ENCODE data around the gene RELA. TPM values are rescaled to one million over a fixed set of nuclear protein-coding genes. Genes with fewer than 3 reads are reported as not detected.
A peak's percentile ranks its signal among the peaks of the same experiment; 100 is the strongest.

Gene RELA
- total and polyA plus RNA-seq, 2 of the 13 experiments (the other 11 are each of a cell fraction or from before 2014, with no cell fraction given) = 21.4 to 40.5 TPM

DNA sequence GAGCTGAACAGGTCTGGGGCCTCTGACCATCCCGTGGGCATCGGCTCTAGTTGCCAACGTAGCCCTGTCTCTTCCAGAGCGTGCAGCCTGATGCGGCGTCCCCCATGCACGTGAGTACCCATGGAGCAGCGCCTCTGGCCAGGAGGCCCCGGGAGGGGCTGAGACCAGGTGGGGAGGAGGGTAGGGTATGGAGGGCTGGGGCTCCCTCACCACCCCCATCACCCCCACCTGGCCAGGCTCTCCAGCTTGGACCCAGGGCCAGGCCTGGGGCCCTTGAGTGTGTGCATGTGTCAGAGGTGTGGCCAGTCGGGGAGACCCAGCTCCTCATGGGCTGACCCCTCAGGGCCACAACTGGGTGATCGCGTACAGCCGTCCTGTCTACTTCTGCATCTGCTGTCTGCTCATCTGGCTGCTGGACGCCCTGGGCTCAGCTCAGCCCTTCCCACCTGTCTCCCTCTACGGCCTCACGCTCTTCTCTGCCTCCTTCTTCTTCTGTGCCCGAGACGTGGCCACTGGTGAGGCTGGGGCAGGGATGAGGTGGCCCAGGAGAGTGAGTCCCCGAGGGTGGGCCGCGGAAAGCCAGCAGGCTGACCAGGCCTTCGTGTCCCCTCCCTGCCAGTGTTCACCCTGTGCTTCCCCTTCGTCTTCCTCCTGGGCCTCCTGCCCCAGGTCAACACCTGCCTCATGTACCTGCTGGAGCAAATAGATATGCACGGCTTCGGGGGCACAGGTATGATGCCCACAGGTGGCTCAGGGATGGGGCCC lies 38.7 kb downstream of the RELA start:
- no peak overlapping the region for H3K27ac ChIP-seq (ENCODE audit: extremely low read length, insufficient read depth, low read length)
- H3K4me1 ChIP-seq (ENCODE audit: insufficient read depth, low read length) = peaks cover 6% of the 10 kb centered on the region; the same call in 1 of the 2 replicates
- peak; percentile 50; the same call in 1 of the 2 replicates for TF ChIP-seq RBFOX2 (IDR thresholded peaks at IDR 0.05; ENCODE audit: low read depth, low read length)
- TF ChIP-seq KDM2A (CRISPR knock-in tag; IDR thresholded peaks at IDR 0.05; ENCODE audit: borderline replicate concordance, low read depth) = no peak
- TF ChIP-seq AGO2 (optimal IDR thresholded peaks at IDR 0.05; ENCODE audit: low read depth, low read length) = peak; percentile 70
- TF ChIP-seq FOXJ3 (CRISPR knock-in tag; IDR thresholded peaks at IDR 0.05; ENCODE audit: borderline replicate concordance) = no peak
- TF ChIP-seq POLR2A (IDR thresholded peaks at IDR 0.05; ENCODE audit: insufficient read depth in 1 of 2, low read depth in 2 of 2, low read length in 2 of 2) = 0 out of 4 replicates have a peak, but pooled peaks of 1 of the 2 experiments have one; percentile 5
- no peak for TF ChIP-seq ZNF570 (CRISPR knock-in tag; IDR thresholded peaks at IDR 0.05; ENCODE audit: borderline replicate concordance)
- TF ChIP-seq ZNF326 (CRISPR knock-in tag; IDR thresholded peaks at IDR 0.05; ENCODE audit: borderline replicate concordance) = no peak
- H3K4me2 ChIP-seq (ENCODE audit: low read depth, low read length) = no peak overlapping the region
- no peaks in the 10 kb centered on the region for H3K9me3 ChIP-seq (ENCODE audit: low read length)
- H3K27me3 ChIP-seq (ENCODE audit: control insufficient read depth in 1 of 2, insufficient read depth in 2 of 2, low read length in 2 of 2) = no peaks in the 10 kb centered on the region
- no peak overlapping the region for H3K4me3 ChIP-seq (replicated peaks in 1 of 3; ENCODE audit: insufficient read depth in 1 of 3, low read depth in 2 of 3, low read length in 3 of 3)
- H2AFZ ChIP-seq (ENCODE audit: low read length) = no peak overlapping the region
- in situ Hi-C loops (cut with HindIII; ENCODE audit: extremely low pct_ligation_motif_present, low pct_unique_long_range_greater_than_20kb) (no loop called here), intact Hi-C loops (cut with micrococcal nuclease; ENCODE audit: unreplicated experiment) (no loop called here)
- H4K20me1 ChIP-seq (ENCODE audit: insufficient read depth, low read length) = no peaks in the 10 kb centered on the region
- peaks cover 32 to 75% of the 10 kb centered on the region in 2 experiments for H3K36me3 ChIP-seq (replicated peaks in 1 of 2; ENCODE audit: control insufficient read depth in 1 of 2, insufficient read depth in 2 of 2, low read length in 2 of 2)
- POLR2A ChIA-PET = interaction anchor here (0.8 kb wide), 1 partner anchor 14 kb away, joined by 3 read pairs; no protein-coding TSS in a partner anchor
- ATAC-seq (no peak), FAIRE-seq (no peak), DNase-seq (ENCODE audit: low spot score) (no peak)
- CTCF ChIA-PET (ENCODE audit: low intra/inter-chr PET ratio, low total read pairs) = no interaction called here
- no peak overlapping the region for H3K9ac ChIP-seq (ENCODE audit: insufficient read depth, low read depth, low read length)
- peaks cover 3% of the 10 kb centered on the region for H3K79me2 ChIP-seq (ENCODE audit: insufficient read depth, low read length)
- WGBS (ENCODE audit: low lambda C conversion rate) = 96% methylated on average over 17 of the region's 25 CpGs
- BruUV-seq (replicated peaks) = no TSS peak

DNA sequence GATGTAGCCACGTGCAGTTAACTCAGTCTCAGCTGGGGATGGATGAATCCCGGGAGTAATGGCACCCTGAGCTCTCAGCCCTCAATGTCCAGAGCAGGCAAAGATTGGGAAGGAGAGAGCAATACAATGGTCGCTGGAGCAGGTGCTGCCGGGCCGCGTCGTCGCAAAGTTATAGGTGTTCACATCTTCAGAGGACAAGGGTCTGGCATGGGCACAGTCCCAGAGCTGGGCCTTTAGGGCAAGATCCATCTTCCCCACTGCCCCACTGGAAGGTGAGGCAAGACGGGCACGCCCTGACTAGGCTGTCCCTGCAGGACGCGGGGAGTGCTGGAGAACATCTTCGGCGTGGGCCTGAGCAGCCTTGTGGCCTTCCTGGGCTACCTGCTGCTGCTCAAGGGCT lies 39.5 kb downstream of the RELA start:
- no peak overlapping the region for H3K9ac ChIP-seq (ENCODE audit: insufficient read depth, low read depth, low read length)
- peaks cover 37 to 75% of the 10 kb centered on the region in 2 experiments for H3K36me3 ChIP-seq (replicated peaks in 1 of 2; ENCODE audit: control insufficient read depth in 1 of 2, insufficient read depth in 2 of 2, low read length in 2 of 2)
- in situ Hi-C loops (cut with HindIII; ENCODE audit: extremely low pct_ligation_motif_present, low pct_unique_long_range_greater_than_20kb) (no loop called here), intact Hi-C loops (cut with micrococcal nuclease; ENCODE audit: unreplicated experiment) (no loop called here)
- ATAC-seq (no peak), FAIRE-seq (no peak), DNase-seq (ENCODE audit: low spot score) (no peak)
- H3K4me2 ChIP-seq (ENCODE audit: low read depth, low read length) = no peak overlapping the region
- POLR2A ChIA-PET = interaction anchor here (0.7 to 0.8 kb wide), 2 partner anchors 15 to 29 kb away, joined by 3 to 4 read pairs; no protein-coding TSS in a partner anchor
- H3K4me1 ChIP-seq (ENCODE audit: insufficient read depth, low read length) = peaks cover 6% of the 10 kb centered on the region; the same call in 1 of the 2 replicates
- no TSS peak for BruUV-seq (replicated peaks)
- H3K9me3 ChIP-seq (ENCODE audit: low read length) = no peaks in the 10 kb centered on the region
- CTCF ChIA-PET (ENCODE audit: low intra/inter-chr PET ratio, low total read pairs) = no interaction called here
- peaks cover 3% of the 10 kb centered on the region for H3K79me2 ChIP-seq (ENCODE audit: insufficient read depth, low read length)
- no peak overlapping the region for H2AFZ ChIP-seq (ENCODE audit: low read length)
- H3K4me3 ChIP-seq (replicated peaks in 1 of 3; ENCODE audit: insufficient read depth in 1 of 3, low read depth in 2 of 3, low read length in 3 of 3) = no peak overlapping the region
- H3K27me3 ChIP-seq (ENCODE audit: control insufficient read depth in 1 of 2, insufficient read depth in 2 of 2, low read length in 2 of 2) = no peaks in the 10 kb centered on the region
- H3K27ac ChIP-seq (ENCODE audit: extremely low read length, insufficient read depth, low read length) = no peak overlapping the region
- WGBS (ENCODE audit: low lambda C conversion rate) = 89% methylated on average over 12 of the region's 14 CpGs
- no peaks in the 10 kb centered on the region for H4K20me1 ChIP-seq (ENCODE audit: insufficient read depth, low read length)
- TF ChIP-seq ZSCAN25 (CRISPR knock-in tag; IDR thresholded peaks at IDR 0.05) = no peak
- no peak for TF ChIP-seq ZNF446 (CRISPR knock-in tag; IDR thresholded peaks at IDR 0.05)
- TF ChIP-seq, protein P1, sequence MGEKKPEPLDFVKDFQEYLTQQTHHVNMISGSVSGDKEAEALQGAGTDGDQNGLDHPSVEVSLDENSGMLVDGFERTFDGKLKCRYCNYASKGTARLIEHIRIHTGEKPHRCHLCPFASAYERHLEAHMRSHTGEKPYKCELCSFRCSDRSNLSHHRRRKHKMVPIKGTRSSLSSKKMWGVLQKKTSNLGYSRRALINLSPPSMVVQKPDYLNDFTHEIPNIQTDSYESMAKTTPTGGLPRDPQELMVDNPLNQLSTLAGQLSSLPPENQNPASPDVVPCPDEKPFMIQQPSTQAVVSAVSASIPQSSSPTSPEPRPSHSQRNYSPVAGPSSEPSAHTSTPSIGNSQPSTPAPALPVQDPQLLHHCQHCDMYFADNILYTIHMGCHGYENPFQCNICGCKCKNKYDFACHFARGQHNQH (CRISPR knock-in tag; IDR thresholded peaks at IDR 0.05) = no peak
- no peak for TF ChIP-seq ZNF660 (CRISPR knock-in tag; IDR thresholded peaks at IDR 0.05; ENCODE audit: borderline replicate concordance, low read depth)
- TF ChIP-seq, protein P2, sequence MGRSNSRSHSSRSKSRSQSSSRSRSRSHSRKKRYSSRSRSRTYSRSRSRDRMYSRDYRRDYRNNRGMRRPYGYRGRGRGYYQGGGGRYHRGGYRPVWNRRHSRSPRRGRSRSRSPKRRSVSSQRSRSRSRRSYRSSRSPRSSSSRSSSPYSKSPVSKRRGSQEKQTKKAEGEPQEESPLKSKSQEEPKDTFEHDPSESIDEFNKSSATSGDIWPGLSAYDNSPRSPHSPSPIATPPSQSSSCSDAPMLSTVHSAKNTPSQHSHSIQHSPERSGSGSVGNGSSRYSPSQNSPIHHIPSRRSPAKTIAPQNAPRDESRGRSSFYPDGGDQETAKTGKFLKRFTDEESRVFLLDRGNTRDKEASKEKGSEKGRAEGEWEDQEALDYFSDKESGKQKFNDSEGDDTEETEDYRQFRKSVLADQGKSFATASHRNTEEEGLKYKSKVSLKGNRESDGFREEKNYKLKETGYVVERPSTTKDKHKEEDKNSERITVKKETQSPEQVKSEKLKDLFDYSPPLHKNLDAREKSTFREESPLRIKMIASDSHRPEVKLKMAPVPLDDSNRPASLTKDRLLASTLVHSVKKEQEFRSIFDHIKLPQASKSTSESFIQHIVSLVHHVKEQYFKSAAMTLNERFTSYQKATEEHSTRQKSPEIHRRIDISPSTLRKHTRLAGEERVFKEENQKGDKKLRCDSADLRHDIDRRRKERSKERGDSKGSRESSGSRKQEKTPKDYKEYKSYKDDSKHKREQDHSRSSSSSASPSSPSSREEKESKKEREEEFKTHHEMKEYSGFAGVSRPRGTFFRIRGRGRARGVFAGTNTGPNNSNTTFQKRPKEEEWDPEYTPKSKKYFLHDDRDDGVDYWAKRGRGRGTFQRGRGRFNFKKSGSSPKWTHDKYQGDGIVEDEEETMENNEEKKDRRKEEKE (IDR thresholded peaks at IDR 0.05) = no peak
- TF ChIP-seq, protein P3, sequence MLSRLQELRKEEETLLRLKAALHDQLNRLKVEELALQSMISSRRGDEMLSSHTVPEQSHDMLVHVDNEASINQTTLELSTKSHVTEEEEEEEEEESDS (CRISPR knock-in tag; IDR thresholded peaks at IDR 0.05; ENCODE audit: borderline replicate concordance) = no peak

Measured in HepG2 (cell line).